ENCODE results near the gene EVA1A. TPM values are rescaled to one million over a fixed set of nuclear protein-coding genes. Genes with fewer than 3 reads are reported as not detected.

The EVA1A gene
- total and polyA plus RNA-seq, 2 of the 8 experiments (the other 6 are each of a cell fraction or from before 2014, with no cell fraction given): 2.4 to 4.3 TPM

DNA sequence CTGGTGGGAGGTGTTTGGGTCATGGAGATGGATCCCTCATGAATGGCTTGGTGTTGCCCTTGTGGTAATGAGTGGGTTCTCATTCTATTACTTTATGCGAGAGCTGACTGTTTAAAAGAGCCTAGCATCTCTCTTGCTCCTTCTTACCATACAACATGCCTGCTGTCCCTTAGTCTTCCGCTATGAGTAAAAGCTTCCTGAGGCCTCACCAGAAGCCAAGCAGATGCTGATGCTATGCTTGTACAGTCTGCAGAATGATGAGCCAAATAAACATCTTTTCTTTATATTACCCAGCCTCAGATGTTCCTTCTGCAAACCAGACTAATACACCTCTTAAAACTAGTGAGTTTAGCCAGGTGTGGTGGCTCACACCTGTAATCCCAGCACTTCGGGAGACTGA lies 23.1 kb downstream of the EVA1A start:
- Histone ChIP-seq H2AFZ (ENCODE audit: low read length) (no peak overlapping the region), H4K5ac (ENCODE audit: insufficient read length, low read depth, low read length) (no peak overlapping the region), H4K20me1 (replicated peaks in 1 of 2; ENCODE audit: control insufficient read depth in 1 of 2, insufficient read depth in 2 of 2, low read length in 2 of 2) (no peaks in the 10 kb centered on the region), H4K91ac (replicated peaks; ENCODE audit: insufficient read length, low read length) (no peak overlapping the region), H3K79me2 (ENCODE audit: control insufficient read depth in 1 of 2, insufficient read depth in 2 of 2, low read length in 2 of 2) (no peaks in the 10 kb centered on the region), H3K23me2 (ENCODE audit: low read depth, low read length) (no peaks in the 10 kb centered on the region), H2BK5ac (ENCODE audit: low read depth, low read length) (no peak overlapping the region), H2BK12ac (ENCODE audit: low read depth, low read length) (no peak overlapping the region), H3K36me3 (ENCODE audit: control insufficient read depth in 2 of 4, insufficient read depth in 4 of 4, low read length in 3 of 4) (no peaks in the 10 kb centered on the region), H3K27me3 (replicated peaks in 1 of 4; ENCODE audit: control insufficient read depth in 3 of 4, extremely low read depth in 1 of 4, insufficient read depth in 3 of 4, low read length in 3 of 4) (no peaks in the 10 kb centered on the region), H3K4ac (replicated peaks; ENCODE audit: insufficient read length, low read depth, low read length) (no peak overlapping the region), H3K23ac (ENCODE audit: insufficient read length) (no peak overlapping the region), H3K27ac (ENCODE audit: low read depth, low read length) (no peak overlapping the region), H3K4me1 (replicated peaks in 1 of 4; ENCODE audit: control insufficient read depth in 3 of 4, insufficient read depth in 4 of 4, low read length in 3 of 4) (no peaks in the 10 kb centered on the region), H3K9me3 (ENCODE audit: insufficient read depth in 2 of 2, low read depth in 1 of 2, low read length in 1 of 2) (no peaks in the 10 kb centered on the region), H3K14ac (ENCODE audit: insufficient read length) (no peak overlapping the region), H2BK15ac (ENCODE audit: low read length) (no peak overlapping the region), H2AK5ac (ENCODE audit: low read depth, low read length) (no peak overlapping the region), H3K18ac (ENCODE audit: extremely low read depth, low read length) (no peak overlapping the region), H3K4me2 (ENCODE audit: insufficient read depth in 1 of 2, low read depth in 2 of 2, low read length in 2 of 2) (no peak overlapping the region), H2BK120ac (replicated peaks; ENCODE audit: low read depth, low read length) (no peak overlapping the region), H3K79me1 (ENCODE audit: low read depth, low read length) (no peaks in the 10 kb centered on the region), H4K8ac (ENCODE audit: extremely low read depth, insufficient read depth, low read length) (no peak overlapping the region), H2BK20ac (ENCODE audit: low read length) (no peak overlapping the region), H3K4me3 (ENCODE audit: extremely low read depth in 1 of 4, insufficient read depth in 2 of 4, low read depth in 3 of 4, low read length in 4 of 4) (no peak overlapping the region), H3K56ac (replicated peaks; ENCODE audit: insufficient read length, low read depth, low read length) (no peak overlapping the region), H3K9ac (replicated peaks in 1 of 4; ENCODE audit: extremely low read depth in 1 of 4, low read depth in 3 of 4, low read length in 3 of 4) (no peak overlapping the region)
- ChIA-PET CTCF (ENCODE audit: partially characterized antibody) (no interaction called here), POLR2A (ENCODE audit: partially characterized antibody) (no interaction called here)
- DNase-seq (ENCODE audit: low read depth in 1 of 2, low spot score in 2 of 2): no peak
- WGBS, 2 experiments (ENCODE audit: extremely low coverage in 1 of 2, insufficient coverage in 1 of 2, insufficient read length in 1 of 2, insufficient replicate concordance in 2 of 2, low coverage in 1 of 2, low lambda C conversion rate in 2 of 2, missing lambda C conversion rate in 1 of 2): 98% methylated on average over 3 of the region's 3 CpGs; no CpG with 5 or more reads in 1 of the 2 experiments
- FAIRE-seq: no peak
- TF ChIP-seq TAF1 (IDR thresholded peaks at IDR 0.05; ENCODE audit: low read depth, low read length): no peak
- TF ChIP-seq EGR1 (IDR thresholded peaks at IDR 0.05; ENCODE audit: borderline replicate concordance, low read depth, low read length): no peak
- no peak for TF ChIP-seq JUND (IDR thresholded peaks at IDR 0.05; ENCODE audit: low read length)
- TF ChIP-seq SAP30 (IDR thresholded peaks at IDR 0.05; ENCODE audit: insufficient read depth, insufficient replicate concordance, low read length): no peak
- no peak for TF ChIP-seq HDAC2 (IDR thresholded peaks at IDR 0.05; ENCODE audit: borderline replicate concordance in 1 of 2, low read depth in 2 of 2, low read length in 2 of 2)
- no peak for TF ChIP-seq YY1 (IDR thresholded peaks at IDR 0.05; ENCODE audit: low read depth, low read length)
- no peak for TF ChIP-seq TCF12 (IDR thresholded peaks at IDR 0.05; ENCODE audit: low read depth, low read length)
- TF ChIP-seq RFX5 (IDR thresholded peaks at IDR 0.05; ENCODE audit: borderline replicate concordance, low read depth, low read length): no peak
- TF ChIP-seq, protein P1, sequence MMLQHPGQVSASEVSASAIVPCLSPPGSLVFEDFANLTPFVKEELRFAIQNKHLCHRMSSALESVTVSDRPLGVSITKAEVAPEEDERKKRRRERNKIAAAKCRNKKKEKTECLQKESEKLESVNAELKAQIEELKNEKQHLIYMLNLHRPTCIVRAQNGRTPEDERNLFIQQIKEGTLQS (IDR thresholded peaks at IDR 0.05; ENCODE audit: insufficient read depth, low read depth, low read length): no peak
- TF ChIP-seq HDAC6 (IDR thresholded peaks at IDR 0.05; ENCODE audit: low read depth, low read length): no peak
- no peak for TF ChIP-seq BACH1 (IDR thresholded peaks at IDR 0.05; ENCODE audit: low read length)
- no peak for TF ChIP-seq EP300 (IDR thresholded peaks at IDR 0.05; ENCODE audit: borderline replicate concordance in 1 of 2, low read depth in 2 of 2, low read length in 2 of 2)
- TF ChIP-seq BCL11A (IDR thresholded peaks at IDR 0.05; ENCODE audit: low read depth in 2 of 2, low read length in 2 of 2): no peak
- no peak for TF ChIP-seq POU5F1 (IDR thresholded peaks at IDR 0.05; ENCODE audit: low read depth, low read length)
- no peak for TF ChIP-seq EZH2 (IDR thresholded peaks at IDR 0.05; ENCODE audit: low read depth, low read length, severe bottlenecking)

Data from H1 (cell line).